ENCODE measurements around the gene AFAP1L2. TPM values are rescaled to one million over a fixed set of nuclear protein-coding genes. Genes with fewer than 3 reads are reported as not detected.

The AFAP1L2 gene
- total RNA-seq, 1 donor from 2014 or later = 4.8 TPM

- Histone ChIP-seq H3K4me3 (peak overlapping the region; percentile 61), H3K36me3 (no peaks in the 10 kb centered on the region)
- peaks cover 37% of the 10 kb centered on the region for H3K27me3 Mint-ChIP-seq (ENCODE audit: insufficient read depth, low read depth)
Observed at GRCh38 chr10:114405011-114405350, 679 bp upstream of the AFAP1L2 start.

GRCh38 chr10:114403541-114404161, 651 bp downstream of the AFAP1L2 start:
- Histone ChIP-seq H3K79me2 (ENCODE audit: low read depth) (no peaks in the 10 kb centered on the region), H3K36me3 (no peaks in the 10 kb centered on the region), H2AFZ (replicated peaks) (peak overlapping the region; percentile 80), H3K27me3 (peaks cover 67% of the 10 kb centered on the region), H3K4me2 (peak overlapping the region; percentile 81), H3F3A (ENCODE audit: low read depth) (peaks cover 16% of the 10 kb centered on the region), H3K27ac (no peak overlapping the region), H4K20me1 (ENCODE audit: low read depth) (no peaks in the 10 kb centered on the region), H3K4me3 (peak overlapping the region; percentile 61), H3K9me3 (ENCODE audit: low read depth) (no peaks in the 10 kb centered on the region), H3K9ac (no peak overlapping the region), H3K4me1 (peaks cover 18% of the 10 kb centered on the region)
- Mint-ChIP-seq H3K36me3 (no peaks in the 10 kb centered on the region), H3K27me3 (ENCODE audit: insufficient read depth, low read depth) (peaks cover 35% of the 10 kb centered on the region), H3K4me1 (peaks cover 57% of the 10 kb centered on the region), H3K9me3 (no peaks in the 10 kb centered on the region), H3K4me3 (peak overlapping the region; percentile 94), H3K27ac (no peak overlapping the region)
- TF ChIP-seq, protein P1, sequence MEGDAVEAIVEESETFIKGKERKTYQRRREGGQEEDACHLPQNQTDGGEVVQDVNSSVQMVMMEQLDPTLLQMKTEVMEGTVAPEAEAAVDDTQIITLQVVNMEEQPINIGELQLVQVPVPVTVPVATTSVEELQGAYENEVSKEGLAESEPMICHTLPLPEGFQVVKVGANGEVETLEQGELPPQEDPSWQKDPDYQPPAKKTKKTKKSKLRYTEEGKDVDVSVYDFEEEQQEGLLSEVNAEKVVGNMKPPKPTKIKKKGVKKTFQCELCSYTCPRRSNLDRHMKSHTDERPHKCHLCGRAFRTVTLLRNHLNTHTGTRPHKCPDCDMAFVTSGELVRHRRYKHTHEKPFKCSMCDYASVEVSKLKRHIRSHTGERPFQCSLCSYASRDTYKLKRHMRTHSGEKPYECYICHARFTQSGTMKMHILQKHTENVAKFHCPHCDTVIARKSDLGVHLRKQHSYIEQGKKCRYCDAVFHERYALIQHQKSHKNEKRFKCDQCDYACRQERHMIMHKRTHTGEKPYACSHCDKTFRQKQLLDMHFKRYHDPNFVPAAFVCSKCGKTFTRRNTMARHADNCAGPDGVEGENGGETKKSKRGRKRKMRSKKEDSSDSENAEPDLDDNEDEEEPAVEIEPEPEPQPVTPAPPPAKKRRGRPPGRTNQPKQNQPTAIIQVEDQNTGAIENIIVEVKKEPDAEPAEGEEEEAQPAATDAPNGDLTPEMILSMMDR (IDR thresholded peaks at IDR 0.05) = peak; percentile 51
- TF ChIP-seq EZH2phosphoT487 (IDR thresholded peaks at IDR 0.05) (peak; percentile 2), EZH2 (IDR thresholded peaks at IDR 0.05) (no peak)
- peak; percentile 75 for DNase-seq (ENCODE audit: low spot score)

More at GRCh38 chr10:114405011-114405350, 679 bp upstream of the AFAP1L2 start:
- Mint-ChIP-seq H3K36me3 (no peaks in the 10 kb centered on the region), H3K4me3 (peak overlapping the region; percentile 85), H3K27ac (no peak overlapping the region), H3K4me1 (peaks cover 56% of the 10 kb centered on the region), H3K9me3 (no peaks in the 10 kb centered on the region)
- Histone ChIP-seq H3K27ac (no peak overlapping the region), H3K9ac (no peak overlapping the region), H3F3A (ENCODE audit: low read depth) (peaks cover 16% of the 10 kb centered on the region), H3K4me1 (peaks cover 28% of the 10 kb centered on the region), H3K9me3 (ENCODE audit: low read depth) (no peaks in the 10 kb centered on the region), H3K4me2 (peak overlapping the region; percentile 81), H3K79me2 (ENCODE audit: low read depth) (no peaks in the 10 kb centered on the region), H3K27me3 (peaks cover 63% of the 10 kb centered on the region), H4K20me1 (ENCODE audit: low read depth) (no peaks in the 10 kb centered on the region), H2AFZ (replicated peaks) (peak overlapping the region; percentile 80)
- no peak for DNase-seq (ENCODE audit: low spot score)
- TF ChIP-seq, protein P1 (IDR thresholded peaks at IDR 0.05) = no peak
- TF ChIP-seq EZH2 (IDR thresholded peaks at IDR 0.05) (peak; percentile 48), EZH2phosphoT487 (IDR thresholded peaks at IDR 0.05) (peak; percentile 21)

DNA sequence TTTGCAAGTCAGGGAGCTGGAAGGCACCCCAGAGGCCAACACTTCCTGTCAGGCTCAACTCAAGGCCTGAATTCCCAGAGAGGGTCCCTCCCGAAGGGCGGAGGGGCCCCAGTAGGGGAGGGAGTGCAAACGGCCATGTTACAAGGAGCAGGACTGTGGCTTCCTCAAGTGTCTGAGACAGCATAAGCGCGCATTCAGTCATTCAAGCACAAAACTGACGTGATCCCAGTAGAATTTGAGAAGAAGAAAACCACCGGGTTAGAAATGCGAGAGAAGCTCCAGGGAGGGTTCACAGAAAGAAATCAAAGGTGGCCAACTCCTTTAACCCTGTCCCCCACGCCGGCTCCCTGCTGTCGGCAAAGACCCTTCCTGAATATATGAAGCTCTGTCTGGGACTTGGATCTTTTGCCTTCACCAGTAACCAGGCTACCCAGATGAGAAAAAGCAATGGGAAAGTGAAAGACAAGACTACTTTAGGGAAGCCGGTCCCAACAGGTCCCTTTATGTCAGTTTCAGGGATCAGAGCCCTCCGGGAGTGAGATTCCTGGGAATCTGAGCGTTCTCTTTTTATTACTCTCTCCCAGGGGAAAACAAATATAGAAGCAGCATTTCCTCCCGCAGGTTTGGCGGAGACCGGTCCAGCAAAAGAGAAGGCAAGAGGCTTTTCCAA, 1.3 kb downstream of the AFAP1L2 start:
- peak overlapping the region; percentile 81 for H3K4me2 ChIP-seq
- DNase-seq (ENCODE audit: low spot score) = peak; percentile 27
- TF ChIP-seq EZH2phosphoT487 (IDR thresholded peaks at IDR 0.05) = no peak
- TF ChIP-seq, protein P1 (IDR thresholded peaks at IDR 0.05) = no peak
- no peak for TF ChIP-seq EZH2 (IDR thresholded peaks at IDR 0.05)
- no peaks in the 10 kb centered on the region for H4K20me1 ChIP-seq (ENCODE audit: low read depth)
- peaks cover 67% of the 10 kb centered on the region for H3K27me3 ChIP-seq
- Mint-ChIP-seq H3K27me3 (ENCODE audit: insufficient read depth, low read depth) (peaks cover 36% of the 10 kb centered on the region), H3K4me3 (peak overlapping the region; percentile 94), H3K27ac (peak overlapping the region; percentile 40), H3K4me1 (peaks cover 55% of the 10 kb centered on the region), H3K36me3 (no peaks in the 10 kb centered on the region), H3K9me3 (no peaks in the 10 kb centered on the region)
- no peak overlapping the region for H3K27ac ChIP-seq
- H3K4me3 ChIP-seq = peak overlapping the region; percentile 61
- H3K9me3 ChIP-seq (ENCODE audit: low read depth) = no peaks in the 10 kb centered on the region
- peaks cover 15% of the 10 kb centered on the region for H3K4me1 ChIP-seq
- no peak overlapping the region for H3K9ac ChIP-seq
- H3K36me3 ChIP-seq = no peaks in the 10 kb centered on the region
- no peaks in the 10 kb centered on the region for H3K79me2 ChIP-seq (ENCODE audit: low read depth)
- H2AFZ ChIP-seq (replicated peaks) = peak overlapping the region; percentile 80
- H3F3A ChIP-seq (ENCODE audit: low read depth) = peaks cover 16% of the 10 kb centered on the region

All from neural progenitor cell (in vitro differentiated cells).